ENCODE data around the gene GZMM. TPM values are rescaled to one million over a fixed set of nuclear protein-coding genes. Genes with fewer than 3 reads are reported as not detected.

GZMM gene
- total RNA-seq, 2 donors from 2014 or later, result 23.5 to 31.0 TPM

DNA sequence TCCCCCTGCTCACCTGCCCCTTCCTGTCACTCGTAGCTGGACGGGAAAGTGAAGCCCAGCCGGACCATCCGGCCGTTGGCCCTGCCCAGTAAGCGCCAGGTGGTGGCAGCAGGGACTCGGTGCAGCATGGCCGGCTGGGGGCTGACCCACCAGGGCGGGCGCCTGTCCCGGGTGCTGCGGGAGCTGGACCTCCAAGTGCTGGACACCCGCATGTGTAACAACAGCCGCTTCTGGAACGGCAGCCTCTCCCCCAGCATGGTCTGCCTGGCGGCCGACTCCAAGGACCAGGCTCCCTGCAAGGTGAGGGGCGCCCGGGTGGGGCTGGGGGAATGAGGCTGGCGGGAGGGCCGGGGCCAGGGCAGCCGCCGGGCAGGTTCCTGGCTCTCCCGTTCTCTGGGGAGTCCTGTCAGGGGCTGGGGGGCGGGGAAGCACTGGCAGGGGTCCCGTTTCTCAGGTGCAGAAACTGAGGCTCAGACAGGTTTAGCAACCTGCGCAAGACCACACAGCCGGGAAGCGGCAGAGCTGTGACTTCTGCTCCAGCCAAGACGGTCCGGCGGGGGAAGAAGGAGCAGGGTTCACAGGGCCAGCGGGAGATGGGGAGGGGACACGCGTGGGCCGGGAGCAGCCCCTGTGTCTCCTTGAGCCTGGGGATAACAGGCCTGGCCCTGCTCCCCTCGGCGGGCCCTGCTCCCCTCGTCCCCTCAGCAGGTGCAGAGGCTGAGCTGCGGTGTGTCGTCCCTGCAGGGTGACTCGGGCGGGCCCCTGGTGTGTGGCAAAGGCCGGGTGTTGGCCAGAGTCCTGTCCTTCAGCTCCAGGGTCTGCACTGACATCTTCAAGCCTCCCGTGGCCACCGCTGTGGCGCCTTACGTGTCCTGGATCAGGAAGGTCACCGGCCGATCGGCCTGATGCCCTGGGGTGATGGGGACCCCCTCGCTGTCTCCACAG is 5.3 kb downstream of the GZMM start:
- ATAC-seq (replicated peaks in 1 of 2), result no peak
- Mint-ChIP-seq H3K27ac (no peak overlapping the region), H3K36me3 (ENCODE audit: insufficient read depth in 2 of 2) (no peaks in the 10 kb centered on the region), H3K4me3 (no peak overlapping the region), H3K27me3 (ENCODE audit: low read depth) (no peaks in the 10 kb centered on the region), H3K4me1 (ENCODE audit: low read depth) (peaks cover 20% of the 10 kb centered on the region), H3K9me3 (no peaks in the 10 kb centered on the region)
- DNase-seq, result no peak

DNA sequence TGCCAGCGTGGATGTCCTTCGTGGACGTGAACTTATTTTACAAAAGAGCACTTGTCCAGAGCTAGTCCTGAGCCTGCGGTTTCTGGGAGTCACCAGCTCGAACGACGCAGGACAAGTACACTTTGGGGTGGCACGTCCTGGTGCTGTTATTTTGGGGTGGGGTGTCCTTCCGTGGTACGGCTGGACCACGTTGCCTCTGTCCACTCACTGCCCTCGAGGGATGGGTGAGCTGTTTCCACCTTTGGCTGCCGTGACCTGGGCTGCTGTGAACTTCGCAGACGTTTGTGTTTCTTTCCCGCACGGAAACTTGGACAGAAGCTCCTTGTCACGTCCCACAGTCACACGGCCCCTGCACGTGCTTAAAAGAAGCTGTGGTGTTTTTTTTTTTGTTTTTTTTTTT is 11.0 kb downstream of the GZMM start:
- no peaks in the 10 kb centered on the region for H3K4me1 Mint-ChIP-seq (ENCODE audit: low read depth)
- no peaks in the 10 kb centered on the region for H3K9me3 Mint-ChIP-seq
- no peak for DNase-seq
- no peaks in the 10 kb centered on the region for H3K36me3 Mint-ChIP-seq (ENCODE audit: insufficient read depth in 2 of 2)
- no peak overlapping the region for H3K4me3 Mint-ChIP-seq
- ATAC-seq (replicated peaks in 1 of 2), result no peak
- H3K27me3 Mint-ChIP-seq (ENCODE audit: low read depth), result no peaks in the 10 kb centered on the region
- H3K27ac Mint-ChIP-seq, result no peak overlapping the region

DNA sequence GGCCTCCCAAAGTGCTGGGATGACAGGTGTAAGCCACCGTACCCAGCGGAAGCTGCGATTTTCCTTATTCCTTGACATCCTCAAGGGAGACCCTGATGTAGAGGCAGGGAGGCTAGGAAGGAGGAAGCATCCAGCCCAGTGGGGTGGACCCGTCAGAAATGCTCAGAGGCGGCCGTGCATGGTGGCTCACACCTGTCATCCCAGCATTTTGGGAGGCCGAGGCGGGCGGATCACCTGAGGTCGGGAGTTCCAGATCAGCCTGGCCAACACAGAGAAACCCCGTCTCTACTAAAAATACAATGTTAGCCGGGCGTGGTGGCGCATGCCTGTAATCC is 11.6 kb downstream of the GZMM start:
- Mint-ChIP-seq H3K9me3 (no peaks in the 10 kb centered on the region), H3K4me3 (no peak overlapping the region), H3K27ac (no peak overlapping the region), H3K27me3 (ENCODE audit: low read depth) (no peaks in the 10 kb centered on the region), H3K36me3 (ENCODE audit: insufficient read depth in 2 of 2) (no peaks in the 10 kb centered on the region), H3K4me1 (ENCODE audit: low read depth) (no peaks in the 10 kb centered on the region)
- DNase-seq, result no peak
- no peak for ATAC-seq (replicated peaks in 1 of 2)

DNA sequence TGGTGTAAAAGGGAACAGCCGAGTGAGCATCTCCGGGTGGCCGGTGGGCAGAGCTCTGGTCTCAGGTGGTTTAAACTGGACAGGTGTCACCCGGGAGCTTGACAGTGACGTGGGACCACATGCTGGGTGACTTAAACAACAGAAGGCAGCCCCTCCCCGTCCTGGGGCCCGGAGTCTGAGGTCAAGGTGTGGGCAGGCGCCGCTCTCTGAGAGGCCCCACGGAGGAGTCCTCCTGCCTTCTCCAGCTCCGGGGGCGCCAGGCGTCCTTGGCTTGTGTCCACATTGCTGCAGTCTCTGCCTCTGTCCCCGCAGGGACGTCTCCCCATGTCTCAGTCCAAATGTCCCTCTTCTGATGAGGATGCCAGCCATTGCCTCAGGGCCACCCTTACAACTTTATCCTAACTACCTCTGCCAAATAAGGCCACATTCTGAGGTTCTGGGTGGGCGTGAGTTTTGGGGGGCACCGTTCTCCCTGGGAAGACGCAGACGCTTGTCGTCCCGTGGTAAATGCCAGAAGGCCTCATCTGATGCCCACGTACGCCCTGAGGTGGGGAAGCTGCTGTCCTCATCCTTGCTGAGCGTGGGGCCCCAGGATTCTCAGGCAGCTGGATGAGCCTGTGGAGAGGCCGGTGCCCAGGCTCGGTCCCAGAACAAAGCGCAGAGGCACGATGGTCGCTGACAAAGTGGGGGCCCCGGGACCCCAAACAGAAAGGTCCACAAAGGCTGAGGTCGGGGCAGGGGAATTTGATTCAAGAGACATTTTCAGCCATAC is 12.9 kb downstream of the GZMM start:
- no peaks in the 10 kb centered on the region for H3K4me1 Mint-ChIP-seq (ENCODE audit: low read depth)
- no peak overlapping the region for H3K27ac Mint-ChIP-seq
- no peak for DNase-seq
- no peaks in the 10 kb centered on the region for H3K27me3 Mint-ChIP-seq (ENCODE audit: low read depth)
- no peaks in the 10 kb centered on the region for H3K36me3 Mint-ChIP-seq (ENCODE audit: insufficient read depth in 2 of 2)
- H3K9me3 Mint-ChIP-seq, result no peaks in the 10 kb centered on the region
- no peak overlapping the region for H3K4me3 Mint-ChIP-seq
- ATAC-seq (replicated peaks in 1 of 2), result no peak

DNA sequence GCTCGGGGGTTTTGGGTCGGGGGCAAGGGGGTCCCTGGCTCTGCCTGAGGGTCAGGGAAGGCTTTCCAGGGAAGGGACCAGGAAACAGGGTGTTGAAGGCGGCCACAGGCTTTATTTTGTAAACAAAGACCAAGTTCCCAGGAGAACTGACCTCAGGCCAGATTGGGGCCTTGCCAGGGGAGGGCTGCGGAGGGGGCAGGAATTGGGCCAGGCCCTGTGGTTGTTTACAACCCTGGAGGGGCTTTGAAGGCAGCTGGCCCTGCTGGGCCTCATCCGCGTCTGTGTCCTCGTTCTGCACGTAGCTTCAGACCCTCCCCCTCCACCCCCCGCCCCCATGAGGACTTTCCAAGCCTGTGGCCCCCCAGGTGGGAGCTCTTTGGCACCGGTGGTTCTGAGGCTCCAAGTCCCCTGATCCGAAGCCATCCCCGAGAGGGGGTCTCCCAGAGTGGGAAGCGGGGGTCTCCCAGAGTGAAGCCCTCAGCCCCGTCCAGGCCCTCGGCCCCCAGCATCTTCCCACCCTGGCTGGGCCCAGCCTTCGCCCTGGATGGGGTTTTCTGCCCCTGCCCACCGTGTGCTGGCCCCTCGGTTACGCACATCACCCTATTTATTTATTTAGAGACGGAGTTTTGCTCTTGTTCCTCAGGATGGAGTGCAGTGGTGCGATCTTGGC is 15.1 kb downstream of the GZMM start:
- H3K36me3 Mint-ChIP-seq (ENCODE audit: insufficient read depth in 2 of 2), result no peaks in the 10 kb centered on the region
- ATAC-seq (replicated peaks in 1 of 2) (no peak), DNase-seq (no peak)
- no peaks in the 10 kb centered on the region for H3K4me1 Mint-ChIP-seq (ENCODE audit: low read depth)
- H3K27ac Mint-ChIP-seq, result no peak overlapping the region
- H3K27me3 Mint-ChIP-seq (ENCODE audit: low read depth), result no peaks in the 10 kb centered on the region
- no peak overlapping the region for H3K4me3 Mint-ChIP-seq
- no peaks in the 10 kb centered on the region for H3K9me3 Mint-ChIP-seq

DNA sequence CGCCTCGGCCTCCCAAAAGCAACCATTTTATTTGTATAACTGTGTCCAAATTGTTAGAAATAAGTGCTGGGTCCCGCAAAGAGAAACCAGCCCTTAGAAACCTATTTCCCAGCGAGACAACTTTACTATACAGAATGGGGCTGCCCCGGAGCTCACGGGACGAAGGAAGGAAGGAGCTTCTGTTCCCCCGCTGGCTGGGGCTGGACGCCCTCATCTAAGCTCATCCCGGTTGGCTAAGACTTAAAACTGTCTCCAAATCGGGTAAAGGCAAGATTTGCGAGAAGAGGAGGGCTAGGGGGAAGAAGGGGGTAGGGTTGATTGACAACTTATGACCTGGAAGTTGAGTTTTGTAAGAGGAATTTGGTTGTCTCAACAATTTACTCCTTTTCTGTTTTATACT is 16.3 kb downstream of the GZMM start:
- no peak for DNase-seq
- H3K4me3 Mint-ChIP-seq, result no peak overlapping the region
- no peaks in the 10 kb centered on the region for H3K27me3 Mint-ChIP-seq (ENCODE audit: low read depth)
- H3K9me3 Mint-ChIP-seq, result no peaks in the 10 kb centered on the region
- H3K27ac Mint-ChIP-seq, result no peak overlapping the region
- H3K4me1 Mint-ChIP-seq (ENCODE audit: low read depth), result no peaks in the 10 kb centered on the region
- no peaks in the 10 kb centered on the region for H3K36me3 Mint-ChIP-seq (ENCODE audit: insufficient read depth in 2 of 2)
- ATAC-seq (replicated peaks in 1 of 2), result no peak

DNA sequence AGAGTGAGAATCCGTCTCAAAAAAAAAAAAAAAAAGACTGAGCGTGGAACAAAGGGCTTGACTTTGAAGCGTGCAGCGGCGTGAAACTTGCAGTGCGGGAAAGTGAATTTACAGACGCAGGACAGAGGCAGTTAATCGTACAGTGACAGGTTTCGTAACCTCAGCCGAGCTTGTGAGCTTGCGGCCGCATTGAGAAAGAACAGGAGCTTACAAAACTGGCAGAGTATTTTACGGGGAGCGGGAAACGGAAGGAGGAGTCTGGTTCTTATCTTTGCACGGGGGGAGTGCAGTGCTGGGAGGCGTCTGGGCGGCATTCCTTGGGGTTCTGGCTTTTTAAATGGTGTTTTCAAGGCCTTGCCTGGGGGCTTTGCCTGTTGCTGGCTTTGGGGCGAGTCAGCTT is 22.6 kb downstream of the GZMM start:
- ATAC-seq (replicated peaks in 1 of 2), result no peak

DNA sequence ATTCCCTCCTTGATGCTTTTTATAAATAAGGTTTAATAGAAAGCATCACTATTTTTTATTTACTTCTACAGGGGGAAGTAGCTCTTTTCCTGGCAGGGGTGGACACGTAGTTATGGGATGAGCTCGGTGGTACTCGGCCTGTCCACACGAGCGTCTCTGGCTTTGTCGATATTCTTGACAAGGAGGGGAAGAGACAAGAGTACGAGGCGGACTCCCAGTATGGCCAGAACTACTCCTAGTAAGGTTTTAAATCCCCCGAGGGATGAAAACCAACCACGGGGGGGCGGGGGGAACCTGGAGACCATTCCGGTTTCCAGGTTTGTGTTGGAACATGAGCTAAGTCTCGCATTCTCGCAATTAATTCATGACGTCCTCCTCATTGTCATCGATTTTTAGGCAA is 23.0 kb downstream of the GZMM start:
- no peak overlapping the region for H3K27ac Mint-ChIP-seq
- H3K27me3 Mint-ChIP-seq (ENCODE audit: low read depth), result no peaks in the 10 kb centered on the region
- H3K9me3 Mint-ChIP-seq, result no peaks in the 10 kb centered on the region
- H3K36me3 Mint-ChIP-seq (ENCODE audit: insufficient read depth in 2 of 2), result no peaks in the 10 kb centered on the region
- ATAC-seq (replicated peaks in 1 of 2) (no peak), DNase-seq (no peak)
- H3K4me3 Mint-ChIP-seq, result no peak overlapping the region
- peaks cover 8% of the 10 kb centered on the region for H3K4me1 Mint-ChIP-seq (ENCODE audit: low read depth)

More for the DNA sequence above, 22.6 kb downstream of the GZMM start:
- Mint-ChIP-seq H3K9me3 (no peaks in the 10 kb centered on the region), H3K27me3 (ENCODE audit: low read depth) (no peaks in the 10 kb centered on the region), H3K27ac (no peak overlapping the region), H3K4me1 (ENCODE audit: low read depth) (peaks cover 7% of the 10 kb centered on the region), H3K4me3 (no peak overlapping the region), H3K36me3 (ENCODE audit: insufficient read depth in 2 of 2) (no peaks in the 10 kb centered on the region)
- no peak for DNase-seq

DNA sequence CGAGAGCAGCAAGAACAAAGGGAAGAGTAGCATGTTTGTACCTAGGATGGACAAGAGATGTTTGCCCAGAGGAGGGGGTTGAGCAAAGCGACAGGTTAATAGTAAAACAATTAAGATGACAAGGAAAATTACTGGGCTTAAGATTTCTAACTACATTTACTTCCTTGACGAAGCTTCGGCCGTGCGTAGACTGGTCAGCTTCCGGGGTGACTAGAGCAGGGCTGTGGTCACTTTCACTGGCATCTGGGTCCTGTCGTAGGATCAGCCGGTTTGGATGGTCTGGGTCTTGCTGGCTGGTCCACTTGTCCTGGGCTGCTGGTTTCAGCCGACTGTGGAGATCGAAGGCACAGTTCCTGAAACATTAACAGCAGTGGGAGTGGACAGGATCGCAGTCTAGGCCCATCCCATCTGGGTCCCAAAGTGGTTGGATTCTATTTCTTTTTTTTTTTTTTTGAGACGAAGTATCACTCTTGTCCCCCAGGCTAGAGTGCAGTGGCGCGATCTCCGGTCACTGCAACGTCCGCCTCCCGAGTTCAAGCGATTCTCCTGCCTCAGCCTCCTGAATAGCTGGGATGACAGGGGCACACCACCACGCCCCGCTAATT is 23.5 kb downstream of the GZMM start:
- Mint-ChIP-seq H3K9me3 (no peaks in the 10 kb centered on the region), H3K4me3 (no peak overlapping the region), H3K27ac (no peak overlapping the region), H3K27me3 (ENCODE audit: low read depth) (no peaks in the 10 kb centered on the region), H3K36me3 (ENCODE audit: insufficient read depth in 2 of 2) (no peaks in the 10 kb centered on the region), H3K4me1 (ENCODE audit: low read depth) (peaks cover 13% of the 10 kb centered on the region)
- ATAC-seq (replicated peaks in 1 of 2), result no peak
- no peak for DNase-seq

DNA sequence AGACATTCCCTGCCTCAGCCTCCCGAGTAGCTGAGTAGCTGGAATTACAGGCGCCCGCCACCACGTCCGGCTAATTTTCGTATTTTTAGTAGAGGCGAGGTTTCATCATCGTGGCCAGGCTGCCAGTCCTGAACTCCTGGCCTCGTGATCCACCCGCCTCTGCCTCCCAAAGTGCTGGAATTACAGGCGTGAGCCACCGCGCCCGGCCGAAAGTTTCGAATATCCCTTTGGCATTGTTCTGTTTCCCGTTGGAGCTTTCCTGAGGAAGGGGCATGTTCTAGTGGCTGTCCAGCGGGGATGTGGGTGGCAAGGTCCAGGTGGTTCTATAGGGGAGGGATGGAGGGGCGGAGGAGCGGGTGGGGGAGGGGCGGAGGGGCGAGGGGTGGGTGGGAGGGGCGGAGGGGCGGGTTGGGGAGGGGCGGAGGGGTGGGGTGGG is 26.4 kb downstream of the GZMM start:
- H3K27ac Mint-ChIP-seq, result no peak overlapping the region
- H3K36me3 Mint-ChIP-seq (ENCODE audit: insufficient read depth in 2 of 2), result no peaks in the 10 kb centered on the region
- no peaks in the 10 kb centered on the region for H3K9me3 Mint-ChIP-seq
- H3K27me3 Mint-ChIP-seq (ENCODE audit: low read depth), result no peaks in the 10 kb centered on the region
- no peak for DNase-seq
- ATAC-seq (replicated peaks in 1 of 2), result no peak
- H3K4me3 Mint-ChIP-seq, result peak overlapping the region in 1 of 2 donors; percentile 64
- peaks cover 33% of the 10 kb centered on the region for H3K4me1 Mint-ChIP-seq (ENCODE audit: low read depth)

DNA sequence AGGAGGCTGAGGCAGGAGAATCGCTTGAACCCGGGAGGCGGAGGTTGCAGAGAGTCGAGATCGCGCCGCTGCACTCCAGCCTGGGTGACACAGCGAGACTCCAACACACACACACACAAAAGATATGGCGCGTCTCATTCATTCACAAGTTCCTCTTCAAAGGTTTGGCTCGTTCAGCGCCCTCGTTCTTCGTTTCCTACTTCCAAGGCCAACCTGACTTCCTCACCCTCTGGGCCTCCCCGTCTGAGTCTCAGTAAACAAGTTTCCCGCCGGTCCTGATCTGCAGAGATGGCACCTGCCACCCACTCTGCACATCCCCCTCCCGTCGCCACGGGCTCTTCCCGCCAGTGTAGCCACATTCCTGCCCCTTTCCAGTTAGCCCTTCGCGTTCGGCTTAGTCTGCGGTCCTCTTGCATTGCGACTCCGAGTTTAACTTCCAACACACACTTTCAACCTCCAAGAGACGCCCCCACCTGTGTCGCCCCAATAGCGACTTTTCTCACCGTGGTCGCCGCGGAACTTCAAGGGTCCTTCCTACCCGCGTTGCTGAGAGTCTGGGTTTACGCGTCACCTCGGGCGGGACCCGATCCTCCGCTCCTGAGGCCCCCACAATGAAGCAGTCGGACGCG is 27.2 kb downstream of the GZMM start:
- H3K27ac Mint-ChIP-seq, result peak overlapping the region; percentile 92
- ATAC-seq (replicated peaks in 1 of 2), result peak; percentile 20 to 22
- H3K4me1 Mint-ChIP-seq (ENCODE audit: low read depth), result peaks cover 34% of the 10 kb centered on the region
- H3K9me3 Mint-ChIP-seq, result no peaks in the 10 kb centered on the region
- peak; percentile 46 to 58 for DNase-seq
- peak overlapping the region; percentile 89 to 97 for H3K4me3 Mint-ChIP-seq
- no peaks in the 10 kb centered on the region for H3K27me3 Mint-ChIP-seq (ENCODE audit: low read depth)
- no peaks in the 10 kb centered on the region for H3K36me3 Mint-ChIP-seq (ENCODE audit: insufficient read depth in 2 of 2)

DNA sequence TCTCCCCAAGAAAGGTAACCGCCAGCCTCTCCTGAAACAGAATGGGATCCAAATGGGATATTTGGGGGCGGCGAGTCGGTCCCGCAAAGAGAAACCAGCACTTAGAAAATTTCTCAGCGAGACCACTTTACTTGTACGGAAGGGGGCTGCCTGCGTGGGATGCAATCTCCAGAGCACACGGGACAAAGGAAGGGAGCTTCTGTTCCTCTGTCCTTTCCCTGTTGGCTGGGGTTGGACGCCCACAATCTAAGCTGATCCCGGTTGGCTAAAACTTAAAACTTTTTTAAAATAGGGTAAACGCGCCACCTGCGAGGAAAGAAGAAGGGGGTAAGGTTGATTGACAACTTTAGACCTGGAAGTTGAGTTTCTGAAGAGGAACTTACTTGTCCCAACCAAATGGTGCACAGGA is 27.7 kb downstream of the GZMM start:
- no peak for ATAC-seq (replicated peaks in 1 of 2)

More for the DNA sequence above, 27.7 kb downstream of the GZMM start:
- Mint-ChIP-seq H3K4me1 (ENCODE audit: low read depth) (peaks cover 39% of the 10 kb centered on the region), H3K4me3 (peak overlapping the region; percentile 89 to 97), H3K36me3 (ENCODE audit: insufficient read depth in 2 of 2) (no peaks in the 10 kb centered on the region), H3K9me3 (no peaks in the 10 kb centered on the region), H3K27ac (peak overlapping the region; percentile 92), H3K27me3 (ENCODE audit: low read depth) (no peaks in the 10 kb centered on the region)
- no peak for DNase-seq
